GM12878 (cell line): ENCODE data around the gene SPN. TPM values are rescaled to one million over a fixed set of nuclear protein-coding genes. Genes with fewer than 3 reads are reported as not detected.

Source experiments
- ATAC-seq: fragments of 200-7000 bp; cut with Tn5 transposase; 3 replicates; pipeline ENCODE4 v1.9.1; 2020; ENCODE audit warnings: mild to moderate bottlenecking, moderate library complexity
- BruUV-seq: library from RNA; stranded (reverse); fragments of 400-500 nt; replicated peaks from 2 replicates; lab custom pipeline; 2021; lab: Mats Ljungman, UMichigan
- CTCF ChIA-PET: fragments of 300-600 bp; sonication (Branson Sonifier 250); formaldehyde crosslinking; extraction: SDS; loops from one replicate; lab custom pipeline; 2021; ENCODE audit warnings: inconsistent platforms; lab: Yijun Ruan, JAX
- POLR2A ChIA-PET: fragments of 350-600 bp; formaldehyde crosslinking; extraction: SDS; loops from one replicate; lab custom pipeline; 2021; ENCODE audit warnings: inconsistent platforms; lab: Charles Lee
- RAD21 ChIA-PET: fragments of 300-600 bp; sonication (Branson Sonifier 250); formaldehyde crosslinking; loops from one replicate; lab custom pipeline; 2023; ENCODE audit warnings: antibody characterized with exemption; ENCODE audit not compliant: unreplicated experiment; lab: Charles Lee
- SMC1A ChIA-PET: fragments of 300-600 bp; sonication (Branson Sonifier 250); formaldehyde crosslinking; loops from one replicate; lab custom pipeline; 2023; ENCODE audit not compliant: unreplicated experiment, uncharacterized antibody; lab: Charles Lee
- DNase-seq: peaks from one replicate; pipeline ENCODE4 v3.0.0-alpha.2; 2011; ENCODE audit warnings: low read depth, low spot score
- FAIRE-seq: peaks from 3 replicates; lab custom pipeline; 2011; peaks lifted over from hg19 to GRCh38; lab: Jason Lieb, UNC
- H2AFZ ChIP-seq: 2 replicates; pipeline ENCODE4 v1.6.0; 2011; ENCODE audit warnings: low read depth, low read length, control low read depth; ENCODE audit not compliant: control insufficient read depth
- H3K27ac ChIP-seq: 2 replicates; pipeline ENCODE4 v1.5.1; 2011; ENCODE audit warnings: control low read depth; ENCODE audit not compliant: control insufficient read depth, insufficient read depth
- H3K27me3 ChIP-seq, 2 experiments: replicated peaks in 1 of 2; 2 replicates each; pipeline versions ENCODE4 v1.6.0 to v1.6.1; 2011; ENCODE audit warnings: low read length in 1 of 2; ENCODE audit not compliant: control insufficient read depth in 2 of 2, insufficient read depth in 2 of 2
- H3K36me3 ChIP-seq, 2 experiments: 2 replicates each; pipeline ENCODE4 v1.5.1; 2011; ENCODE audit warnings: low read length in 1 of 2; ENCODE audit not compliant: control insufficient read depth in 2 of 2, insufficient read depth in 2 of 2
- H3K4me1 ChIP-seq: 2 replicates; pipeline ENCODE4 v1.6.1; 2011; ENCODE audit warnings: mild to moderate bottlenecking, low read length, moderate library complexity, mixed read lengths; ENCODE audit not compliant: control insufficient read depth, insufficient read depth
- H3K4me2 ChIP-seq: 2 replicates; pipeline ENCODE4 v1.6.0; 2011; ENCODE audit warnings: control low read depth; ENCODE audit not compliant: control insufficient read depth, insufficient read depth
- H3K4me3 ChIP-seq: fragments of 200-600 bp; sonication (generic); 2 replicates; pipeline ENCODE4 v1.5.1; 2016
- H3K79me2 ChIP-seq: 2 replicates; pipeline ENCODE4 v1.6.0; 2011; ENCODE audit warnings: low read length; ENCODE audit not compliant: control insufficient read depth, insufficient read depth
- H3K9ac ChIP-seq: 2 replicates; pipeline ENCODE4 v1.8.0; 2011; ENCODE audit warnings: low read length, control low read depth, mixed read lengths; ENCODE audit not compliant: control insufficient read depth, insufficient read depth
- H3K9me3 ChIP-seq: replicated peaks from 3 replicates; pipeline ENCODE4 v1.5.1; 2011; ENCODE audit warnings: mild to moderate bottlenecking, low read length; ENCODE audit not compliant: control insufficient read depth, insufficient read depth
- H4K20me1 ChIP-seq: 2 replicates; pipeline ENCODE4 v1.6.0; 2011; ENCODE audit not compliant: control insufficient read depth, insufficient read depth
- CREB1 ChIP-seq: IDR thresholded peaks from 2 replicates; pipeline ENCODE4 v1.6.1; 2012; ENCODE audit warnings: low read depth, mild to moderate bottlenecking, inconsistent platforms
- EZH2 ChIP-seq: IDR thresholded peaks from 2 replicates; pipeline ENCODE4 v1.6.1; 2012; ENCODE audit warnings: low read depth, mild to moderate bottlenecking, control low read depth, inconsistent platforms, low read length, borderline replicate concordance; ENCODE audit not compliant: control insufficient read depth
- GATAD2B ChIP-seq: fragments of 450-650 bp; conservative IDR thresholded peaks from 2 replicates; pipeline ENCODE4 v1.6.1; 2017; ENCODE audit warnings: low read depth, mild to moderate bottlenecking, moderate library complexity
- JUND ChIP-seq: IDR thresholded peaks from 2 replicates; pipeline ENCODE4 v1.6.1; 2012; ENCODE audit warnings: low read depth, mild to moderate bottlenecking, low read length, improper control_type of control experiment, moderate library complexity
- KAT2A ChIP-seq: conservative IDR thresholded peaks from 2 replicates; pipeline ENCODE4 v1.6.1; 2011; ENCODE audit warnings: low read depth, low read length; ENCODE audit not compliant: control insufficient read depth
- NR2C1 ChIP-seq: fragments of 450-650 bp; IDR thresholded peaks from 2 replicates; pipeline ENCODE4 v1.6.1; 2017; ENCODE audit warnings: antibody characterized with exemption, mild to moderate bottlenecking, moderate library complexity
- WGBS: methylation state at CpG from one replicate; pipeline ENCODE4 v1.1.6; 2016; ENCODE audit warnings: low lambda C conversion rate; ENCODE audit not compliant: insufficient replicate concordance, insufficient coverage; ENCODE audit errors: missing lambda C conversion rate; 5-methylcytosine and 5-hydroxymethylcytosine counted together
- in situ Hi-C: fragments of 300-500 bp; cut with MboI; formaldehyde crosslinking; loops from 9 replicates; pipeline ENCODE4 v1.14.3; 2018; ENCODE audit warnings: mixed read lengths
- intact Hi-C: fragments of 100-400 bp; cut with micrococcal nuclease; formaldehyde crosslinking; loops from one replicate; pipeline ENCODE4 v1.14.2; 2022; ENCODE audit not compliant: unreplicated experiment
- polyA plus RNA-seq, 11 experiments: library from polyadenylated mRNA; depleted of rRNA in 4 of 11; unstranded in 6 of 11; stranded (reverse) in 5 of 11; fragments of >200 nt; fragmentation: Nextera tagmentation in 4 of 11; fragmentation: Illumina TruSeq in 1 of 11; extraction: Ambion mirVana in 4 of 11; extraction: Trizol in 1 of 11; gene quantifications; 1 replicate in 1 of 11; 2 replicates in 10 of 11; pipeline versions ENCODE4 v1.2.1 to v1.2.3, GENCODE V29; 2011 to 2016; ENCODE audit warnings: inconsistent platforms in 2 of 11, missing spikeins in 2 of 11, low read depth in 1 of 11
- total RNA-seq, 4 experiments: library from RNA; depleted of rRNA in 3 of 4; stranded (reverse); fragments of >200 nt in 3 of 4; fragmentation: Illumina TruSeq in 1 of 4; extraction: Trizol in 1 of 4; gene quantifications; 2 replicates each; pipeline versions ENCODE4 v1.2.1 to v1.2.3, GENCODE V29; 2013 to 2021

The SPN gene
- total and polyA plus RNA-seq, 10 of the 15 experiments (the other 5 are each of a cell fraction or from before 2014, with no cell fraction given), result 16.2 to 173 (median 92.7) TPM

- in situ Hi-C loops (no loop called here), intact Hi-C loops (no loop called here)
- no peak for TF ChIP-seq NR2C1
- TF ChIP-seq GATAD2B, result no peak
- TF ChIP-seq CREB1, result no peak
- TF ChIP-seq JUND, result no peak
- no peak for TF ChIP-seq KAT2A
- TF ChIP-seq EZH2, result no peak
- DNase-seq, result no peak
- RAD21 ChIA-PET, result interaction anchor here (1.0 kb wide), 1 partner anchor 40 kb away, joined by 3 read pairs; no protein-coding TSS in a partner anchor
- Histone ChIP-seq H3K79me2 (peaks cover 6% of the 10 kb centered on the region), H3K4me1 (peaks cover 20% of the 10 kb centered on the region), H4K20me1 (no peaks in the 10 kb centered on the region), H3K4me3 (no peak overlapping the region), H3K4me2 (no peak overlapping the region), H3K36me3 (peaks cover 0 to 2% of the 10 kb centered on the region in 2 experiments; a peak in 3 of 4 replicates), H3K27ac (no peak overlapping the region), H3K27me3 (no peaks in the 10 kb centered on the region), H2AFZ (no peak overlapping the region), H3K9me3 (no peaks in the 10 kb centered on the region), H3K9ac (no peak overlapping the region)
- no TSS peak for BruUV-seq
- 96% methylated on average over 10 of the region's 10 CpGs for WGBS
- CTCF ChIA-PET, result interaction anchor here (2.1 to 2.5 kb wide), 2 partner anchors 11 to 15 kb away, joined by 5 to 6 read pairs; no protein-coding TSS in a partner anchor
- ATAC-seq, result no peak
- POLR2A ChIA-PET, result interaction anchor here (1.5 kb wide), 1 partner anchor 22 kb away, joined by 3 read pairs; the partner anchor contains the start of gene SPN
- FAIRE-seq, result no peak
- SMC1A ChIA-PET, result interaction anchor here (0.8 to 1.3 kb wide), 4 partner anchors 8 to 43 kb away, joined by 3 to 9 read pairs (median 4); no protein-coding TSS in a partner anchor
Observed at GRCh38 chr16:29684679-29685078, 21.6 kb downstream of the SPN start.
